NK-92 treated with Interleukin-12 subunit alpha and Interleukin-12 subunit beta, amount 100 ng/mL, for 24 hours (cell line): Measurements from ENCODE around the gene RAD9A.
A peak's percentile ranks its signal among the peaks of the same experiment; 100 is the strongest.

Experiments
- DNase-seq: peaks from one replicate; lab custom pipeline; 2025; lab: John Stamatoyannopoulos, UW

The RAD9A gene

GRCh38 chr11:67375320-67376055 lies 16.3 kb upstream of the RAD9A start:
- DNase-seq: no peak

- DNase-seq: no peak
Observed at GRCh38 chr11:67376063-67376820, 15.5 kb upstream of the RAD9A start.

DNA sequence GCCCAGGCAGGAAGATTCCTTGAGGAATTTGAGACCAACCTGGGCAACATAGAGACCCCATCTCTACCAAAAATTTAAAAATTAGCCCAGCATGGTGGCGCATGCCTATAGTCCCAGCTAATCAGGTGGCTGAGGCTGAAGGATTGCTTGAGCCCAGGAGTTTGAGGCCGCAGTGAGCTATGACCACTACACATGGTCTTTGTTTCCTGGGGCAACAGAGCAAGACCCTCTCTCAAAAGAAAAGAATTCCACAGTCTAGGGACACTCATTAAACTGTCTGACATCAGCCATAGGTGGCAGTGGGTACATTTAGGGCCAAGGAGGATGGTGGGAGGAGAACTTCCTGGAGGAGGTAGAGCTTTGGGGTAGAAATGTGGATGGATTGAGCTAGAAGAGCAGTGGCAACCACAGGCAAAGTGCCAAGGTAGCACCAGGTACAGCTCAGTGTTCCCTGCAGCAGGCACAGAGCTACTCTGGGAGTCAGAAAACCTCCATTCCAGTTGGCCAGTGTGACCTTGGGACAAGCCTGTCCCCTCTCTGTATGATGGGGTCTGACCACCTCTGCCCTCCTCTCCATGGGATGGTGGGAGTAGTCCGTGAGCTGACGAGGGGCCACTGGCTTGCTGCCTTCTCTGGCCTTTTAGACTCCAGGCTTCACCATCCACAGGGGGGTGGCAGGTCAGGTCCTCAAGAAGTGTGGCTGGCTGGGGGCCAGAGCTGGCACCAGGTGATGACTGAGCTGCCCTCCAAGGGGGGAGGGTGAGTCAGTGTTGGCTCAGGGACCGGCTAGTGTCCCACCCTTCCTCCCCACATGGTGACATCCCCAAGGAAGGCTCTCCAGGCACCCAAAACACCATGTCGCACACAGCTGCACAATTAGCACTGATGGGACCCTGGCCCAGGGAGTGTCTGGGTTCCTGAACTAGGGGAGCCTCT lies 14.6 kb upstream of the RAD9A start:
- no peak for DNase-seq

GRCh38 chr11:67378544-67378943 lies 13.2 kb upstream of the RAD9A start:
- DNase-seq: no peak

- DNase-seq: no peak
Observed at GRCh38 chr11:67379061-67380058, 12.4 kb upstream of the RAD9A start.

DNA sequence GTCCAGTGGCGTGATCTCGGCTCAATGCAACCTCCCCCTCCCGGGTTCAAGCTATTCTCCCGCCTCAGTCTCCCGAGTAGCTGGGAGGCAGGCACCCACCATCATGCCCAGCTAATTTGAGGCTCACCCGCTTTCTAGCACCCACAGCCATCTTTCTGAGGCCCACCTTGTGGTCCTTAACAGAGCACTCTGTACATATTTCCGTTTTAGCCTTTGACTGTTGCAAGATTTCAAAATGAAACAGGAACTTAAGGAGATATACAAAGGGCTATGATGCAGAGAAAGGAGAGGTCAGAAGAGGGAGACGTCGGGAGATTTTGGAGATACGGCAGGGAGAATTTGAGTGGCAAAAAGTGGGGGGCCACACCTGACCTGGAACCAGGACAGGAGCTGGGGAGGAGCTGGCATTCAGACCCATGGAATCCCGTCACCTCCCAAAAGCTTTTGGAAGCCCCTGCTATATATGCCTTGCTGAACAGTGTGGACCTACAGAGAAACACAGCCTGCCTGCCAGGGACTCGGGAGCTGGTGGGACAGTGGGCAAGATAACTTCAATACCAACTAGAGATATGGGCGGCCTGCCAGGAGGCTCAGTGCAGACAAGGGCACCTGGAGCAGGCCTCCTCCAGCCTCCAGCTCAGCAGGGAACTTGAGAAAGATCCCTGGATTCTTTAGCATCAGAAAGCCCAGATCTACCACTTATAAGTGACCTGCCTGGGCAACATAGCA lies 10.4 kb upstream of the RAD9A start:
- no peak for DNase-seq

DNA sequence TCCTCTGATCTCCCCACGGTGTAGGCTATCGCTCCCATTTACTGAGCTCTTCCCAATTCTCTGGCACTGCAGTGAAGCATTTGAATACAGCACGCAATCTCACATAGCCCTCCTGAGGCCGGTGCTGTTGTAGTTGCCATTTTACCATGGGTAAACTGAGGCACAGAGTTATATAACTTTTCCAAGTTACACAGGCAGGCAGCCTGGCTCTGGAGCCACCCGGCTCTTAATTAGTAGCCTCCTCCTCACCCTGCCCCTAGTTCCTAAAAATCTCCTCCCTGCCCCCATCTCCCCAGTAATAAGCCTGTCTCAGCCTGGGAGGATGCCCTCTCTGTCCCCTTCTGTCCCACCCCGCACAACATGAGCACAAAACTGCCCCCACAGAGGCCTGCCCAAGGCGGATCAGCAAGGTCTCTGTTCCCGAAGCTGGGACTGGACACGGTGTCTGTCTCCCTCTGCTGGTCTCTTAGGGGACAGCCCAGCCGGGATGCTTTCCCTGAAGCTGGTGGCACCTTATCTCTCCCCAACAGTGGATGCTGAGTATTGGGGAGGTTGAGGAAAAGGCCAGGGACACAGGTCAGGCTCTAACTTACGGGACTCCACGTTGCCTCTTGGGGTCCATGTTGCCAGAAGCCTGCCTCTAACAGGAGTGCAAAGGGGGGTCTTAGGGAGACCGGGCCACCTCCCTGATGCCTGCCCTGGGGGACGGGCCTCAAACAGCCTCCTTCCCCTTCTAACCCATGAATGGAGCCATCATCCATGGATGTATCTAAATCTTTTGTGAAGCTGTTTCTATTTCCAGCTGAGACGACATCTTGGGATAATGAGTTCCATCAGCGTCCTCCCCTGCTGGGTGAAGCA lies 9.3 kb upstream of the RAD9A start:
- DNase-seq: peak; percentile 53

GRCh38 chr11:67384851-67385366 lies 6.9 kb upstream of the RAD9A start:
- no peak for DNase-seq

- no peak for DNase-seq
Observed at GRCh38 chr11:67387069-67387468, 4.7 kb upstream of the RAD9A start.

DNA sequence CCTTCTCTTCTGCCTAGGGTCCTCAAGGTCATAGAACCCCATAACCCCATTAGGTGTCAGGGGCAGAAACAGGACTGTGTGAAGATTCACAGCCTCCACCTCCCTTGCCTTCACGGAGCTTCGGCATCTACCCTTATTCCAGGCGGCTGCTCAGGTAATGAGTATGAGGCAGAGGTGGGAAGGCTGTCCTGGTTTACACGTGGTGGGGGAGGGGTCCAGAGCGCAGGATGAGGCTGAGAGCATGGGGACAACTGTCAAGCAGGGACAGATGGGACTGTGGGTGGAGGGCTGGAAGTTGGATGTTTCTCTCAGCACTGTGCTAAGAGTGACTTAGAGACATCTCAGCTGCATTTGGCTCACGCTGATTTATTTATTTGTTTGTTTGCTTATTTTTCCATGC lies 4.3 kb upstream of the RAD9A start:
- no peak for DNase-seq

- peak; percentile 33 for DNase-seq
Observed at GRCh38 chr11:67389477-67389876, 2.3 kb upstream of the RAD9A start.

DNA sequence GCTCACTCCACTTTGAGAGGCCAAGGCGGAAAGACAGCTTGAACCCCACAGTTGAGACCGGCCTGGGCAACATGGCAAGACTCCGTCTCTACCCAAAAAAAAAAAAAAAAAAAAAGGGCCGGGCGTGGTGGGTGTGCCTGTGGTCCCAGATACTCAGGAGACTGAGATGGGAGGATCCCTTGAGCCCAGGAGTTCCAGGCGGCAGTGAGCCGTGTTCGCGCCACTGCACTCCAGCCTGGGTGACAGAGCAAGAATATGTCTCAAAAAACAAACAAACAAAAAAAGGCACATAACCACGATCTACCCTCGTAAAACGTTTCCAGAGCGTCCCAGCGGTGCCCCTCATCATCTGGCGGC lies 861 bp upstream of the RAD9A start:
- no peak for DNase-seq

GRCh38 chr11:67392183-67392715 lies 463 bp downstream of the RAD9A start:
- no peak for DNase-seq

DNA sequence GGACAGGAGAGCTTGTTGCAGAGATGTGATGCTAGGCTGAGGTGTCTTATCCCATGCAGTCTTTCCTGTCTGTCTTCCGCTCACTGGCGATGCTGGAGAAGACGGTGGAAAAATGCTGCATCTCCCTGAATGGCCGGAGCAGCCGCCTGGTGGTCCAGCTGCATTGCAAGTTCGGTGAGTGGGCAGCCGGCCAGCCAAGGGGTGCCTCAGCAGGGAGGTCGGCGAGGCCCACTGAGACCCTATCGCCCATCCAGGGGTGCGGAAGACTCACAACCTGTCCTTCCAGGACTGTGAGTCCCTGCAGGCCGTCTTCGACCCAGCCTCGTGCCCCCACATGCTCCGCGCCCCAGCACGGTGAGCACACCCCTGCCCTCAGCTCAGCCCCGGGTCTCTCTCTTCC lies 1.7 kb downstream of the RAD9A start:
- no peak for DNase-seq

DNA sequence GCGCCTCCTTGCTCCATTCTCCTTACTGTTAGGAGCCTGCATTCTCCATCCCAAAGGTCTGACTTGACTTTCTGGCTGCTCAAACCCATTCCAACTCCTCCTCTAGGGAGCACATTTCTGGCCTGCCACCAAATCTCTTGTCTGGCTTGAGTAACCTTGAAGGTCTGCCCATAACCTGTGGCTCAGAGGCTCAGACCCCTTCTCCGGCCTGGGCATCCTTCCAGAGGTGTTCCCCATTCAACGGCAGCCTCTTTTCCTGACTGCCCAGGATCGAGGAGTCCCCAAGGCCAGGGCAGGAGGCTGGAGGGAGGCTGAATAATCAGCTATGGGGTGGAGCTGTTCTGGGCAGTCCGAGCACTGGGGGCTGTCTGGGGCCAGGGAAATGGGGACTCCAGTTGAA lies 2.2 kb downstream of the RAD9A start:
- no peak for DNase-seq

GRCh38 chr11:67395555-67396258 lies 3.9 kb downstream of the RAD9A start:
- no peak for DNase-seq

DNA sequence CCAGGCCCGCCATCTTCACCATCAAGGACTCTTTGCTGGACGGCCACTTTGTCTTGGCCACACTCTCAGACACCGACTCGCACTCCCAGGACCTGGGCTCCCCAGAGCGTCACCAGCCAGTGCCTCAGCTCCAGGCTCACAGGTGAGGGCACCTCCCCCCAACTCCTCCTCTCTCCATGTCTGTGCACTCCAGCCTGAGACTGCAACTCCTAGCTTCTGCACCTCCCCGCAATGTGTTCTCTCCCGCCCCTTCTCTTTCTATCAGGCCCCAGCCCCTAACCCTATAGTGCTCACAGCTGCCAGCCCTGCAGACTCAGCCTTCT lies 4.4 kb downstream of the RAD9A start:
- DNase-seq: no peak

DNA sequence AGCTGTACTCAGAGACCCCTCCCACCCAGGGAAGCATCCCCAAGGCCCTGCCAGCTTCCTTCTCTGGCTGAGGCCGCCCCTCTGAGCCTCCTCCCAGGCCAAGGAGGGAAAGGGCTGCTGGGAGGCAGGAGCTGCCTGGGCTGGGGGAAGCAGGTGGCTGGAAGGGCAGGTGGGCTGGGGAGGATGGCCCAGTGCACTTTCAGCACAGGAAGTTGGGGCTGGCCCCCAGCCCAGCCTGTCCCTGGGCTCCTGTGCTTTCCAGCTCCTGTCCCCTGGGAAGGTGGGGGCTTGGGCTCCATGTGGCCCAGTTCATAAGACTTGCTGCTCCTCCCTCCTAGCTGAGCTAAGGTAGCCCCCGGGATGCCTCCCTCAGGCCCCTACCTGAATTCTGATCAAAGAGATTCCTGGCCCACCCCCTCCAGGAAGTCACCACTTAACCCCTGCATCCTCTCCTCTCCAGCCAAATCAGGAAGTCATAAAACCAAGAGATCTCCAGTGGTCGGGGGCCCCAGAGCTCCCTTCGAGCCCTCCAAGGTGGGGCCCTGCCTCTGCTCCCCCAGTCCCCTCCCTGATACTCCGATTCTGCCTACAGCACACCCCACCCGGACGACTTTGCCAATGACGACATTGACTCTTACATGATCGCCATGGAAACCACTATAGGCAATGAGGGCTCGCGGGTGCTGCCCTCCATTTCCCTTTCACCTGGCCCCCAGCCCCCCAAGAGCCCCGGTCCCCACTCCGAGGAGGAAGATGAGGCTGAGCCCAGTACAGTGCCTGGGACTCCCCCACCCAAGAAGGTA lies 5.0 kb downstream of the RAD9A start:
- DNase-seq: no peak
